SU-DHL-6 (cell line): ENCODE data around the gene GVQW3.

Experiments used
- H2AFZ ChIP-seq: fragments of 200-600 bp; sonication (generic); 2 replicates; pipeline ENCODE4 v1.6.1; 2014; ENCODE audit warnings: low read depth, mild to moderate bottlenecking, moderate library complexity, mixed read lengths, antibody characterized with exemption, low read length; ENCODE audit not compliant: severe bottlenecking
- H3F3A ChIP-seq: fragments of 200-600 bp; shearing (Covaris generic); 2 replicates; pipeline ENCODE4 v1.6.0; 2016; ENCODE audit warnings: antibody characterized with exemption, mild to moderate bottlenecking; ENCODE audit not compliant: insufficient read depth
- H3K27ac ChIP-seq: fragments of 200-600 bp; sonication (generic); 2 replicates; pipeline ENCODE4 v1.5.1; 2016; ENCODE audit warnings: low read depth, mild to moderate bottlenecking, low read length, moderate library complexity, mixed read lengths
- H3K27me3 ChIP-seq: fragments of 200-600 bp; sonication (generic), shearing (Covaris generic); 2 replicates; pipeline ENCODE4 v1.6.0; 2014; ENCODE audit warnings: mild to moderate bottlenecking, low read length
- H3K36me3 ChIP-seq: fragments of 200-600 bp; sonication (generic); 2 replicates; pipeline ENCODE4 v1.6.1; 2014; ENCODE audit warnings: mild to moderate bottlenecking, low read length, mixed read lengths
- H3K4me2 ChIP-seq: fragments of 300-600, 200-600 bp; shearing (Covaris generic), sonication (generic); 2 replicates; pipeline ENCODE4 v1.6.0; 2014; ENCODE audit warnings: low read length, low read depth, mild to moderate bottlenecking; ENCODE audit not compliant: poor library complexity, severe bottlenecking
- H3K4me3 ChIP-seq: fragments of 200-600 bp; sonication (generic); 2 replicates; pipeline ENCODE4 v1.5.1; 2014; ENCODE audit warnings: antibody characterized with exemption, low read length, mild to moderate bottlenecking, mixed read lengths; ENCODE audit not compliant: insufficient read depth, poor library complexity, severe bottlenecking
- H3K79me2 ChIP-seq: fragments of 200-600 bp; sonication (generic); 2 replicates; pipeline ENCODE4 v1.6.1; 2014; ENCODE audit warnings: mild to moderate bottlenecking, low read length, moderate library complexity; ENCODE audit not compliant: insufficient read depth
- H3K9ac ChIP-seq: fragments of 200-600 bp; sonication (generic); 2 replicates; pipeline ENCODE4 v1.7.0; 2014; ENCODE audit warnings: mild to moderate bottlenecking, low read length
- H3K9me2 ChIP-seq: fragments of 200-600 bp; sonication (generic); replicated peaks from 2 replicates; pipeline ENCODE4 v1.6.1; 2014; ENCODE audit warnings: low read length; ENCODE audit not compliant: insufficient read depth
- H3K9me3 ChIP-seq: fragments of 200-600 bp; sonication (generic); 2 replicates; pipeline ENCODE4 v1.6.1; 2014; ENCODE audit warnings: low read length, mixed read lengths; ENCODE audit not compliant: insufficient read depth
- H4K20me1 ChIP-seq: fragments of 200-600 bp; sonication (generic); 2 replicates; pipeline ENCODE4 v1.6.1; 2014; ENCODE audit warnings: low read depth, mild to moderate bottlenecking, antibody characterized with exemption, low read length, moderate library complexity, mixed read lengths
- CTCF ChIP-seq: fragments of 200-600 bp; sonication (generic); IDR thresholded peaks from one replicate; pipeline ENCODE4 v1.5.1; 2017; ENCODE audit warnings: antibody characterized with exemption, mild to moderate bottlenecking, low read length, moderate library complexity; ENCODE audit not compliant: insufficient read depth, poor library complexity, severe bottlenecking
- EZH2phosphoT487 ChIP-seq: fragments of 200-600 bp; sonication (generic), shearing (Covaris generic); conservative IDR thresholded peaks from 2 replicates; pipeline ENCODE4 v1.6.1; 2018; ENCODE audit warnings: mild to moderate bottlenecking, antibody characterized with exemption, low read length, moderate library complexity, mixed read lengths

Gene GVQW3

GRCh38 chr11:76424379-76424778, 43.3 kb downstream of the GVQW3 start:
- no peak overlapping the region for H3K4me2 ChIP-seq
- H2AFZ ChIP-seq, result no peak overlapping the region
- no peaks in the 10 kb centered on the region for H3K9me2 ChIP-seq

GRCh38 chr11:76424891-76425290, 43.8 kb downstream of the GVQW3 start:
- Histone ChIP-seq H4K20me1 (no peaks in the 10 kb centered on the region), H3K27me3 (no peaks in the 10 kb centered on the region), H3K4me3 (no peak overlapping the region), H3K9me3 (no peaks in the 10 kb centered on the region), H3K9me2 (no peaks in the 10 kb centered on the region), H3K4me2 (no peak overlapping the region), H2AFZ (no peak overlapping the region), H3K36me3 (no peaks in the 10 kb centered on the region), H3F3A (no peaks in the 10 kb centered on the region), H3K79me2 (no peaks in the 10 kb centered on the region), H3K9ac (no peak overlapping the region), H3K27ac (no peak overlapping the region)
- TF ChIP-seq EZH2phosphoT487 (no peak), CTCF (no peak)

More at GRCh38 chr11:76424379-76424778, 43.3 kb downstream of the GVQW3 start:
- Histone ChIP-seq H3K9me3 (no peaks in the 10 kb centered on the region), H3K27me3 (no peaks in the 10 kb centered on the region), H3K4me3 (no peak overlapping the region), H3K36me3 (no peaks in the 10 kb centered on the region), H3F3A (no peaks in the 10 kb centered on the region), H3K79me2 (no peaks in the 10 kb centered on the region), H3K9ac (no peak overlapping the region), H4K20me1 (no peaks in the 10 kb centered on the region), H3K27ac (no peak overlapping the region)
- TF ChIP-seq CTCF, result no peak
- no peak for TF ChIP-seq EZH2phosphoT487

- H3K9ac ChIP-seq, result no peak overlapping the region
- H3K36me3 ChIP-seq, result no peaks in the 10 kb centered on the region
- no peaks in the 10 kb centered on the region for H3K9me2 ChIP-seq
- H2AFZ ChIP-seq, result no peak overlapping the region
- no peaks in the 10 kb centered on the region for H3F3A ChIP-seq
- H4K20me1 ChIP-seq, result no peaks in the 10 kb centered on the region
- no peaks in the 10 kb centered on the region for H3K9me3 ChIP-seq
- no peaks in the 10 kb centered on the region for H3K79me2 ChIP-seq
- no peak overlapping the region for H3K27ac ChIP-seq
- TF ChIP-seq CTCF, result no peak
- no peak for TF ChIP-seq EZH2phosphoT487
- no peak overlapping the region for H3K4me3 ChIP-seq
- no peaks in the 10 kb centered on the region for H3K27me3 ChIP-seq
- no peak overlapping the region for H3K4me2 ChIP-seq
These were observed 45.5 kb downstream of the GVQW3 start for GRCh38 chr11:76426660-76427059.

GRCh38 chr11:76436020-76436419, 54.9 kb downstream of the GVQW3 start:
- H3K79me2 ChIP-seq, result no peaks in the 10 kb centered on the region
- H3K9me3 ChIP-seq, result no peaks in the 10 kb centered on the region
- H3K27me3 ChIP-seq, result no peaks in the 10 kb centered on the region
- H3K27ac ChIP-seq, result no peak overlapping the region
- no peak overlapping the region for H3K4me2 ChIP-seq
- no peak overlapping the region for H3K4me3 ChIP-seq
- no peaks in the 10 kb centered on the region for H3K9me2 ChIP-seq
- H3F3A ChIP-seq, result no peaks in the 10 kb centered on the region
- no peaks in the 10 kb centered on the region for H4K20me1 ChIP-seq
- no peak overlapping the region for H2AFZ ChIP-seq
- no peak overlapping the region for H3K9ac ChIP-seq
- no peak for TF ChIP-seq CTCF
- no peak for TF ChIP-seq EZH2phosphoT487
- H3K36me3 ChIP-seq, result no peaks in the 10 kb centered on the region
